Stimulated activated CD4-positive, alpha-beta T cell treated with anti-CD3 and anti-CD28 coated beads, Interleukin-4, amount 100 ng/mL, for 48 hours (primary cell): Measurements from ENCODE around the gene SLC4A9.

Experiments used
- DNase-seq, 2 donors: peaks; one replicate each; pipeline ENCODE4 v3.0.0-alpha.2; 2020; ENCODE audit warnings: low read depth in 2 of 2

The SLC4A9 gene, protein sequence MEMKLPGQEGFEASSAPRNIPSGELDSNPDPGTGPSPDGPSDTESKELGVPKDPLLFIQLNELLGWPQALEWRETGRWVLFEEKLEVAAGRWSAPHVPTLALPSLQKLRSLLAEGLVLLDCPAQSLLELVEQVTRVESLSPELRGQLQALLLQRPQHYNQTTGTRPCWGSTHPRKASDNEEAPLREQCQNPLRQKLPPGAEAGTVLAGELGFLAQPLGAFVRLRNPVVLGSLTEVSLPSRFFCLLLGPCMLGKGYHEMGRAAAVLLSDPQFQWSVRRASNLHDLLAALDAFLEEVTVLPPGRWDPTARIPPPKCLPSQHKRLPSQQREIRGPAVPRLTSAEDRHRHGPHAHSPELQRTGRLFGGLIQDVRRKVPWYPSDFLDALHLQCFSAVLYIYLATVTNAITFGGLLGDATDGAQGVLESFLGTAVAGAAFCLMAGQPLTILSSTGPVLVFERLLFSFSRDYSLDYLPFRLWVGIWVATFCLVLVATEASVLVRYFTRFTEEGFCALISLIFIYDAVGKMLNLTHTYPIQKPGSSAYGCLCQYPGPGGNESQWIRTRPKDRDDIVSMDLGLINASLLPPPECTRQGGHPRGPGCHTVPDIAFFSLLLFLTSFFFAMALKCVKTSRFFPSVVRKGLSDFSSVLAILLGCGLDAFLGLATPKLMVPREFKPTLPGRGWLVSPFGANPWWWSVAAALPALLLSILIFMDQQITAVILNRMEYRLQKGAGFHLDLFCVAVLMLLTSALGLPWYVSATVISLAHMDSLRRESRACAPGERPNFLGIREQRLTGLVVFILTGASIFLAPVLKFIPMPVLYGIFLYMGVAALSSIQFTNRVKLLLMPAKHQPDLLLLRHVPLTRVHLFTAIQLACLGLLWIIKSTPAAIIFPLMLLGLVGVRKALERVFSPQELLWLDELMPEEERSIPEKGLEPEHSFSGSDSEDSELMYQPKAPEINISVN

DNA sequence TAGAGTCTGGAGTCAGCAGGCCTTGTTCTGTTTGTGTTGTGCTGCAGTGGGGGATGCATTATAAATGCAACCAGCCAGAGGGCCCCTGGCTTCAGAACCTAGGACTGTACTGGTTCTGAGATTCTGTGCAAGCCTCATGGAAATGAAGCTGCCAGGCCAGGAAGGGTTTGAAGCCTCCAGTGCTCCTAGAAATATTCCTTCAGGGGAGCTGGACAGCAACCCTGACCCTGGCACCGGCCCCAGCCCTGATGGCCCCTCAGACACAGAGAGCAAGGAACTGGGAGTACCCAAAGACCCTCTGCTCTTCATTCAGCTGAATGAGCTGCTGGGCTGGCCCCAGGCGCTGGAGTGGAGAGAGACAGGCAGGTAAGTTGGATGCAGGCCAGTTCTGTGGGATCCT lies at the start of gene SLC4A9:
Gene SLC4A9, plus strand, starts transcription at position 94 of the 400 bp plus-strand sequence. Its CDS starts 43 bp downstream, at position 137.
- DNase-seq = no peak

DNA sequence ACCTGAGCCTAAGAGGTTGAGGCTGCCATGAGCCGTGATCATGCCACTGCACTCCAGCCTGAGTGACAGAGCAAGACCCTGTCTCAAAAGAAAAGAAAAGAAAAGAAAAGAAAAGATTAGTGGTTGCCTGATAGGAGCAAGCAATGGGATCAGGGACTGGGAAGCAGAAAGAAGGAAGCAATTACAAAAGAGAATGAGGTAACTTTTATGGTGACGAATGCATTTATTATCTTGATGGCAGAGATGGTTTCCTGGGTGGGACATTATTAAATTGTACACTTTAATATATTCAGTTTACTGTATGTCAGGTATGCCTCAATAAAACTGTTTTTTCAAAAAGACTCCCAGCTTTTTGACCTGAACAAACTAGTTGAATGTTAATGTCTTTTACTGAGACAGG lies 49.6 kb upstream of the SLC4A9 start:
- DNase-seq = no peak

DNA sequence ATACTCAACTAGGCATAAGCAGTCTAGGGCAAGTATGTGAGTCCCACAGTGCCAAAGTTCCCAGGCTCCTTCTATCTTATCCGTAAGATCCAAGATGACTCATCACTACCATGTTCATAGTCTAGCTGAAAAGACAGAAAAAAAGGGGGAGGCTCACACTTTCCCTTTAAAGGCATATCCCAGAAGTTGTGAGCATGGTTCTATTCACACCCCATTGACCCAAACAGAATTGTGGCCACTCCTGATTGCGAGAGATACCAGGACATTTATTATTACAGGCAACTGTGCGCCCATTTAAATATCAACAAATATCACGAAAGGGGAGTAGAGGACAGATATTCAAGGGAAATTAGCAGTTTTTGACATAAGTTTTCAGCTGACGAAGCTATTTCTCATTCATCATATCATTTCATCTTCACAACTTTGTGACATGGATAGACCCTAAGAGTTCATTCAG lies 49.0 kb upstream of the SLC4A9 start:
- DNase-seq = no peak

DNA sequence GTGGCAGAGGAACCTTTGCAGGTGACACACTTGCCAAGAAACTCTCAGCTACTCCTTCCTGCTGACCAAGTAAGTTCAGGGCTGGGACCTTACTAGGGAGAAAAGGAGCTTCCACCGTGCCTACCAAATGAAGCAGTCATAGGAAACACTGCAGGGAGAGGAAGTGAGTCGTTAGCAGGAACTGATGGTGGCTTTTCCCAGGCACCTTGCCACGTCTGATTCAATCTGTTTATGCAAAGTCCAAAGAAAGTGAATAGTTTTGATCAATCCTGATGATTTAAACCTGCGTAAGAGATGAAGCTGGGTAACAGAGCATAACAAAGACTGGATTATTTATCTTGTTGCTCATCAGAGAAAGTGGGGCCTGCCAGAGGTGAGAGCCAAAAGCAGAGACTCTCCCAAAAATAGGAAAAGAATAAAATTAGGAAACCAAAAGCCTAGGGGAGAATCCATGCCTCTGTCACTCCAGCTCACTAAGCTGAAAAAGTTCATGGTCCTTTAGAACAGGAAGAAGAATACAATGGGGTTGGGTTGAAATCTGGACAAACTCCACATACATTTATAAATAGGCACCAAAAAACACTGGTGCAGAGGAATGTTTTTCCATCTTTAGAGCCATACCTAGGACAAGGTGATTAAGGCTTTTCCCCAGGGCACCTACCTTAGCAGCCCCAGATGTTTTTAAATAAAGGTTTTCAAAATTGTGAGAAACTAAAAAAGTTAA lies 47.8 kb upstream of the SLC4A9 start:
- no peak for DNase-seq

DNA sequence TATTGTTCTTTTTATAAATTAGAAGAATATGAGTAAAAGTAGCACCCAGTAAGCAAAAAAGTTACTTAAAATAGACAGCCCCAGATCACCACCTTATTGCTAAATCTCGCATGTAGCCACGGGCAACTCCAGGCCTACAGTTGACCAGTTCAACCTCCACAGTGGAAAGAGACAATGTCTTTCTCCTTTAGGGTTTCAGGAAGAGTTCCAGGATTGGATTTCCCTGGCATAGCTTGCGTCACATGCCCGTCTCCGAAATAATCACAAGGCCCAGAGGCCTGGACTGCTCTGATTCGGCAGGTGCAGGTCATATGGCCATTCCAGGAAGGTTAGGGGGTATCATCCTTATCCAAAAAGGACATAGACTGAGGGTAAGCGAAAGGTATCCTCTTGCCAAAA lies 47.2 kb upstream of the SLC4A9 start:
- no peak for DNase-seq

DNA sequence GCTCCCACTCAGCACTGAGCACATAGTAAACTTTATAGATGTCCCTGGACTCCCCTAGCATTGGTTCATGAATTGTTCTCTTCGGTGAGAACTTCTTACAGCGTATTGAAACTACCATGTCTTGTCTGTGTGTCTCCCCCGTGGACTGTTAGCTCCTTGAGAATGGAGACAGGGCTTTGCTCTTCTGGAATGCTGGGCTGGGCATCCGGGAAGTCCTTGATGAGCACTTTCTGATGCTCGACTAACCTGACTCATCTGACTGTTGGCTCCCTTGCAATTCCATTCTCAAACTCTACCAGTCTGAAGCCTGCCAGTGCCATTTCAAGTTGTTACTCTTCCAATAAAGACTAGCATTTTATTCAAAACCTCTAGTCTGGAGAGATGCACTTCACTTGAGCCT lies 42.1 kb upstream of the SLC4A9 start:
- DNase-seq = no peak

DNA sequence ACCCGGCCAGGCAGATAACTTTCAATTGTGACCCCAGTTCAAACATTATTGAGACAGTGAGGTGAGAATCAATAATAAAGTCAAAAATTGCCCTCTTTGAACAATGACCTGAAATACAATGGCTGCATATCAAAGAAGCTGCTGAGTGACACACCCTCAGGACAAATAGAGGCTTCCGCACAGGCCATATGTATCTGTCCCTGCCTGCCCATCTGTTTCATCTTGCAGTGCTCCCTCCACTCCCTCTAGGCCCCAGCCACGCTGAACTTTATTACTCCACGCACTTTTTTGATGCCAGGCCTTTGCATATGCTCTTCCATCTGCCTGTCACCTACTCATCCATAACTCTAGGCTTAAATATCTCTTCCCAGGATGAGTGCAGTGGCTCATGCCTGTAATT lies 41.2 kb upstream of the SLC4A9 start:
- no peak for DNase-seq

DNA sequence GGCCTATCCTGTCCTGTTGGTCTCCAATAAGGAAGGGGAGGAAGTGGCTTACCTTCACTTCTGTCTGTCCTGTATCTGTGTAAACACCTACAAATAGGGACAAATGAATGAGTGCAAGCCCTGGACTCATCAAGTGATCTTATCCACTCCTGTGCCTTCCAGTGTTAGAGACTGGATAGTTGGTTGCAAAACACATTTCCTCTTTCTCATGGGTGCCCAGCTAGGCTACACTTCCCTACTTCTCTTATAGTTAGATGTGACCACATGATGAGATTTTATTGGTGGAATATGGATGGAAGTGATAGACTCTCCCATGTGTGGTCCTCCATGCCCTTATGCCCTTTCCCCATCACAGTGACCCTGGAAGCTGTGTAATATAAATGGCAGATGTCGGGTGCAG lies 40.2 kb upstream of the SLC4A9 start:
- DNase-seq = no peak

DNA sequence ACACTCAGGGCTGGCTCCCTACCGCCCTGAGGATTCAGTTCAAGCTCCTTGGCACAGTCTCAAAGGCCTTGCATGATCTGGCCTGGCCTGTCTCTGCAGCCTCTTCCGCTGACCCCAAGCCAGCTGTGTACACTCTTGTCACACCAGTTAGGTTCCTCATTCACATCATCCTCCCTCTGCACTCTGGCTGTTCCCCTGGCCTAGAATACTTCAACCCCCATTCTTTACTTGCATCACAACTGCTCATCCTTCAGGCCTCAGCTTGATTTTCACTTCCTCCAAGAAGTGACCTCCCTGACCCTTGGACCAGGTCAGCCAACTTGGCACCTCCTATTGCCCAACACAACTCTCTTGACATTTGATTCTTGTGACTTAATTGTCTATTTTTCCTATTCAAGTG lies 38.2 kb upstream of the SLC4A9 start:
- DNase-seq = no peak

DNA sequence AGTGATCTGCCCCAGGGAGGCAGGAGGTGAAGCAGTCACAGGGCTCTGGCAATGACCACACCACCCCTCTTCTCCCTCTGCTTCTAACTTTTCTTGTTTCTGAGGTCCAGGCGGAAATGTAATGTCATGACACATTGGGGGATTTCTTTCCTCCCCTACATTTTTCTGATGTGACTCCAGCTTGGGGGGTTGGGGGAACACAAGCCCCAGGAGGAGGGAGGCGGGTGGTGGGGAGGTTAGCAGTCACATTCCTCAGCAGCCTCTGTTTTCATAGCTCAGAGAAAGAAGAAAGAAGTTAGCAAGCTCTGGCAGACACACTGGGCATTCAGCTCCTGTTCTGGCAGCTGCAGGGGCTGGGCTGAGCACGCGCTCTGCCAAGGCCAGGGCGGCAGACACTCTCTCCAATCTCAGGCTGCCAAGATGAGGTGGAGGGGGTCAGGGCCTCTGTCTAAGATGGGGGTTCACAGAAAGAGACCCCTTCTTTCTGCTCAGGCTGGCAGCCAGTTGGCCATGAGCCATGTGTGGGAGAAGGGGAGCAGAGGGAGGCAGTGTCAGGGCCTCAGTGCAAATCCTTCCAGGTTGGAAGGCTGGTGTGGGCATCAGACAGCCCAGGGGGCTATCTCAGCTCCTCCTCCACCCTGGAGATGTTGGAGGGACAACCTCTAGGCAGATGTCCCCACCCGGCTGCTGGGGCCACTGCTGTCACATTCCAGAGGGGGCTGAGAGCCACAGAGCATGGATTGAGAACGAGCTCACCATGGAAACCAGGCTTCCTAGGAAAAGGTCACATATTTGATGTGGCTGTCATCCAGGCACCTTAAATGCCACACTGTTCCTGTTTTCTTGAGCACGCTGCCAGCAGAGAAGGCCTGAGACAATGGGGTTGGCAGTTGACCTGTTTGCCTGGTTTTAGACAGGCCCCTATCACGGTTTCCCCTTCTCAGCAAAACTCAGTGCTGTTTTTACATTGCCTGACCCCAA lies 37.0 kb upstream of the SLC4A9 start:
- no peak for DNase-seq

DNA sequence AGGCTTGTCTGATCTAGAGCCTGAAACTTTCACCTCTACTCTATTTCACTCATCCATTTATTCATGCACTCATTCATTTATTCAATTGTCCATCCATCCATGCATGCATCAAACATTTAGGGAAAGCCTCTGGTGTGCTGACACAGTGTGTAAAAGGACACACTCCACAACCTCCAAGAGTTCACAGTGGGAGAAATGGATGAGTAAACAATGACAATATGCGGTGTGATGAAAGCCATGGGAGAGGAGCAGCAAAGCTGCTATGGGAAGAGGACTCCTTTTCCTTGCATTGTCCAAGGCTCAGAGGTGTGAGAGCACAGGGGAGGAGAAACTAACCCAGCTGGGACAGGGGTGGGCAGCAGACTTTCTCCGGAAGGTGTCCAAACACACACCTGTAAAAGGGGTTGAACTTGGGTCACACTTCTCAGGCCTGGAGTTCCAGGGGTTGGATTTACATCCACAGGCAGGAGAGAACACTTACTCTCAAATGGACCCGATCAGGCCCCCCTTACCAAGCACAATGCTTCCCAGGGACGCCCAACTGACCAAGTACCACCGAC lies 35.9 kb upstream of the SLC4A9 start:
- DNase-seq = no peak

DNA sequence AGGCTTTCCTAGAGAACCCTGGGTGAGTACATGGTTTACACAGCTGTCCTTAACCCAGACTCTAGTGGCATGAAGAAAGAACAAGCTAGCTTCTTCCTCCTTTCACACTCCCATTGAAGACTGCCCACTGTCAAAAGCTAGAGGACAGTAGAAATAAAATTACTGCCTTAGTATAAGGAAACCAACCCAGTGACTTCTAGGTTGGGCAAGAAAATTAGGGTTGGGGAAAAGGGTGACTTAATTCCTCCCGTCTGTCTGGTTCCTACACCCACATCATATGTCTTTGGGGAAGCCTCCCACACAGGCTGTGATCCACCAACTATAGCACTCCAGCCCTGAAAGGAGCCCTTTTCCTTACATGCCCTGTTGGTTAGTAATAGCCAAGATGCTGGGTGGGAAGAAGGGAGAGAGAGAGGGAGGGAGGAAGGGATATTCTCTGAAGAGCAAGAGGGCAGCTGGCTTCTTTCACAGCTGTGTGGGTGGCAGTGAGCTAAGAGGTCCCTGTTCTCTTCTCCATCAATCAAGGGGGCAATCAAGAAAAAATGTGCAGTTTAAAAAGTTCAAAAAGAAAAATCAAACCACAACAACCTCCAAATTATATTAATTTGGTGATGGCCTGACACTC lies 35.3 kb upstream of the SLC4A9 start:
- no peak for DNase-seq

DNA sequence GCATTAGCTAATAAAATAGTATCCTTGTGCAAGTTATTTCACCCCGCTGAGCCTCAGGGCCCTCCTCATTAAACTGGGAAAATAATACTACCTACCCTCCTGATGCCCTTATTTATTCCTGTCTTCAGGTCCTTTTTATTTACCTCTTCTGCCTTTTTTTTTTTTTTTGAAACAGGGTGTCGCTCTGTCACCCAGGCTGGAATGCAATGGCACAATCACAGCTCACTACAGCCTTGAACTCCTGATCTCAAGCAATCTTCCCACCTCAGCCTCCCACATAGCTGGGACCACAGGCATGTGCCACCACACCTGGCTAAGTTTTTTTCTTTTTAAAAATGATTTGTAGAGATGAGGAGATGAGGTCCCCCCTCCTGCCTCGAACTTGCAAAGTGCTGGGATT lies 34.5 kb upstream of the SLC4A9 start:
- DNase-seq = no peak

DNA sequence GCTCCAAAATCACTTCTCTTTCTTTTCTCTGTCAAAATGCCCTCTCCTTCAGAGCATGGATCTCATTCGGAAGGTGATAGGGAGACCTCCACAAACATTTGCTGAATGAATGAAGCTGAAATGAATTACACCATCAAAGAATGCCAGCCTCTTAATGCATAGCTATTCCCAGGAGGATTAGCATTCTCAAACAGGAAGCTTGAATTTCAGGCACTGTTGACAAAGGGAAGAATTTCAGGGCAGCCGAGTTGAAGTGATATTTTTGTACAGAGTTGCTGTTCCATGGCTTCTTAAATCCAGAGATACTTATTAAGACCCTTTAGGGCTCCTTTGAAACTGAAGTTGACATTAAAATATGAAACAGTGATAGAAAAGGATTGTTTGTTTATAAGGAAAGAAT lies 32.4 kb upstream of the SLC4A9 start:
- no peak for DNase-seq

DNA sequence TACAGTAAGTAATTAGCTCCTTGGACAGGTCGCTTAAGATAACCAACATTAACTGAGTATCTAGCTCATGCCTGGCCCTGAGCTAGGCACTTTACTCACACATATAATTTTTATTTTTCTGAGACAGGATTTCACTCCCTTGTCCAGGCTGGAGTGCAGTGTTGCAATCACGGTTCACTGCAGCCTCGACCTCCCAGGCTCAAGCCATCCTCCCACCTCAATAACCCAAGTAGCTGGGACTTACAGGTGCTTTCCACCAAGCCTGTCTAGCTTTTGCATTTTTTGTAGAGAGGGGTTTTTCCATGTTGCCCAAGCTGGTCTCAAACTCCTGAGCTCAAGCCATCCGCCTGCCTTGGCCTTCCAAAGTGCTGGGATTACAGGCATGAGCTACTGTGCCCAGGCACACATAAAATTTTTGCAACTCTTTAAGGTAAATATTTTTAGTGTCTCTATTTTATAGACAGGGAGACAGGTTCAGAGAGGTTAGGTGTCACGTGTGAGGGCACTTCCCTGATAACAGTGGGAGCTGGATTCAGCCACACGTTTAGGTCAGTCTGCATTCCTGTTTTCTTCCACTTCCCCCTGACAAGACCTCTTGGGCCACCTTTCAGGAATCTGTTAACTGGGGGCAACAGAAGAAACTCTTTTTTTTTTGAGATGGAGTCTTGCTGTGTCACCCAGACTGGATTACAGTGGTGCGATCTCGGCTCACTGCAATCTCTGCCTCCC lies 31.8 kb upstream of the SLC4A9 start:
- no peak for DNase-seq

DNA sequence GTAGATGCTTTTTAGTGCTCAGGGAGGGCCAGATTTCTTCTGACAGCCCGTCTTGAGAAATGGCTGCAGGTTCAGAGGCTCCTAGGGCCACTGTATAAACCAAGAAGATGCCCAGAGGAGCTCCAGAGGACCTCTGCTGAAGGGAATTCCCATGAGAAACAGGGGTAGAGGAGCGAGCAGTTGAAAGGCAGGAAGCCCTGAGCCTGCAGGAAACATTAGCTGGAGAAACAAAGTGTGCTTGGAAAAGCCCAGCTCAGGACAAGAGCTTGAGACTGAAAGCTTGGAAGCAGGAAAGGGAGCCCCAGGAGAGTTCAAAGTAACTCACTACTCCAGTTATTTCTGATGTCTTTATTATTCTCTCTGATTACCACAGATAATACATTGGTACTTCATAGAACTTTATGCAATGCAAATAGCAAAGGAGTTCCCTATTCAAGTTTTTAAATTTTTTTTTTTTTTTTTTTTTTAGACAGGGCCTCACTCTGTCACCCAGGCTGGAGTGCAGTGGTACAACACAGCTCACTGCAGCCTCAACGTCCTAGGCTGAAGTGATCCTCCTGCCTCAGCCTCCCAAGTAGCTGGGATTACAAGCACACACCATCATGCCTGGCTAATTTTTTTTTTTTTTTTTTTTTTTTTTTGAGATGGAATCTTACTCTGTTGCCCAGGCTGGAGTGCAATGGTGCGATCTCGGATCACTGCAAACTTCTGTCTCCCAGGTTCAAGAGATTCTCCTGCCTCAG lies 30.1 kb upstream of the SLC4A9 start:
- no peak for DNase-seq

DNA sequence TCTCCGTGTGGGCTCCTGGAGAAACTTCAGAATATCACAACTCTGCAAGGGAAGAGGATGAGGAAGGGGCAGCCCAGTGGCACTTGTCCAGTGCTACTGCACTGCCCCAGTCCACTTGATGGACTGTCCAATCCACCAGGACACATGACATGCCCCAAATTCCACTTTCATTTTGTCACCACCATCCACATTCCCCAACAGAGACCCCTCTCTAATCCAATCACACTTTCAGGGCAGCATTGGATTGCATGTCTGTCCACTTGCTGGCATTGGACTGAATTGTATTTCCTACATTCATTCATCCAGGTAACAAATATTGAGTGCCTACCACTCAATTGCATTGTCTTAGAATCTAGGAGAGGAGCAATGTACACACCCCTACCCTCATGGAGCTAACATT lies 28.4 kb upstream of the SLC4A9 start:
- DNase-seq = no peak

DNA sequence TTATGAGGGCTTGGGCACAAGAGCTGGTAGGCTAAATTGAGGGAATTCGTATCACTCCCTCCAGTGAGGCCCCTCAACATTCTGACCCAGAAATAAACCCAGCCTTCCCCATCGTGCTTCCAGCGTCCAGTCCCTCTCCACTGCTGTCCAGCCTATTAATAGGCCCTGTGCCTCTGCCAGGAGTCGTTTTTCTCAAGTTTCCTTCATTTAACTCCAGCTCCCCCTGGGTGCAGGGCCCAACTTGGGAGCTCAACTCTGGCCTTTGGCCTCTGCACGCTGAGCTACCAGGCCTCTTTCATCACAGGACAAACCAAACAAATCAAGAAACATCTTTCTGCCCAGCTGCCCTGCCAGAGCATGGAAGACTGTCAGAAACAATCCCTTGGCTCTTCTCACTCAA lies 23.6 kb upstream of the SLC4A9 start:
- no peak for DNase-seq

DNA sequence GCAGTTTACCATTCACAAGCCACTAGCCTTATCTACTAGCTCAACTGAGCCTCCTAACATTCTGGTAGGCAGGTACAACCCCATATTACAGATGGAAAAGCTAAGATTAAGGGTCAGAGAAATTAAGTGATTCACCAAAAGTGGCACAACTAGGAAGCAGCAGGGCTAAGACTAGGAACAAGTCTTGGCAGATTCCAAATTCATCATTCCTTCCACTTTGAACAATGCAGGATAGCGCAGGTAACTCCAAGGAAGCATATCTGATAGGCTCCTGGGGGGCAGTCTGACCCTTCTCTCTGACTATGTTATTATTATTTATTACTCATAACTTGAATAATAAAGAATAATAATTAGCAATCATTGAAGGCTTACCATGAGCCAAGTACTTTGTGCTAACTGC lies 22.1 kb upstream of the SLC4A9 start:
- DNase-seq = no peak
